Endothelial cell of umbilical vein (primary cell): Measurements from ENCODE around the gene DCC.

ENCODE experiments used
- CTCF ChIP-seq, 2 donors: IDR thresholded peaks; 1 replicate in 1 of 2; 2 replicates in 1 of 2; pipeline ENCODE4 v1.5.1; 2011; ENCODE audit warnings: low read length in 2 of 2, mild to moderate bottlenecking in 2 of 2, moderate library complexity in 2 of 2, control low read depth in 1 of 2, inconsistent platforms in 1 of 2, low read depth in 1 of 2; ENCODE audit not compliant: insufficient read depth in 1 of 2; ENCODE audit errors: extremely low read depth in 1 of 2
- EZH2 ChIP-seq: IDR thresholded peaks from 2 replicates; pipeline ENCODE4 v1.6.1; 2012; ENCODE audit warnings: borderline replicate concordance, low read depth, mild to moderate bottlenecking, moderate library complexity, low read length, inconsistent platforms; ENCODE audit not compliant: severe bottlenecking
- MAX ChIP-seq: IDR thresholded peaks from 2 replicates; pipeline ENCODE4 v1.6.1; 2011; ENCODE audit not compliant: insufficient read depth, insufficient read length
- MYC ChIP-seq: IDR thresholded peaks from one replicate; pipeline ENCODE4 v1.6.1; 2011; ENCODE audit warnings: mild to moderate bottlenecking, low read depth, low read length
- POLR2A ChIP-seq: IDR thresholded peaks from 2 replicates; pipeline ENCODE4 v1.6.1; 2012; ENCODE audit warnings: low read depth, mild to moderate bottlenecking, control low read depth, low read length
- POLR2AphosphoS5 ChIP-seq: IDR thresholded peaks from 2 replicates; pipeline ENCODE4 v1.6.1; 2012; ENCODE audit warnings: low read depth, mild to moderate bottlenecking, control low read depth, low read length, moderate library complexity; ENCODE audit not compliant: insufficient read depth

DNA sequence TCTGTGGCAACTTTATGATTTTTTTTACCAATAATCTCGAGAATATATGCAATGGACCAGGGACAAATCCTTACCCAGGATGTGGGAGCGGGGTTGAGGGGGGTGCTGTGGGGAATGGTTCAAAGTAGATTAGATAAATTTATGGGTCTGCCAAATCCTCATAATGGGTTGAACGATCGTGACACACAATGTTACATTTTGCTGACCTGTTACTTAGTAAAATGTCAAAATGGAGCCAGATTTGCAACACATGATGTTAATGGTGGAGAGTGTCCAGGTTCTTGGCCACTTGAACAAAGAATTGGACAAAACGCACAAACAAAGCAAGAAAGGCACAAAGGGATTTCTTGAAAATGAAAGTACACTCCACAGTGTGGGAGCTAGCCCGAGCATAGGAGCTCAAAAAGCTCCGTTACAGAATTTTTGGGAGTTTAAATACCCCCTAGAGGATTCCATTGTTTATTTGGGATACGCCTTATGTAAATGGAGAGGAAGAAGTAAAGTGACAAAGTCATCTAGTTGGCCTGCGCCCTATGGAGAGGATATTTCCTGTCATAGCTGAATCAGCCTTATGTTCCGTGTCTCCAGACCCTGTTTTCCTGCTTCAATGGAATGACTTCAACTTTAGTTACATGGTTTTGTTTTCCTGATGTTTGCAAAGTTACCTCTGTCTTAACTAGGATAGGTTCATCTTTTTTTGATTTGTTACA is 776.0 kb downstream of the DCC start:
- TF ChIP-seq CTCF (IDR thresholded peaks at IDR 0.05; ENCODE audit: extremely low read depth in 1 of 2, insufficient read depth in 1 of 2, low read depth in 1 of 2, low read length in 2 of 2) (no peak), POLR2A (no peak), EZH2 (no peak), MAX (no peak), POLR2AphosphoS5 (no peak), MYC (no peak)
